Esophagus muscularis mucosa (tissue), 4 donors: Measurements from ENCODE around the gene MAGI2.

Experiments used
- EP300 ChIP-seq: sonication (generic); formaldehyde crosslinking; IDR thresholded peaks from one replicate; pipeline ENCODE4 v1.6.1; 2017; ENCODE audit warnings: antibody characterized with exemption
- POLR2A ChIP-seq: fragments of 450-650 bp; IDR thresholded peaks from one replicate; pipeline ENCODE4 v1.6.1; 2017; ENCODE audit warnings: antibody characterized with exemption, moderate library complexity, mild to moderate bottlenecking, low read depth
- POLR2AphosphoS5 ChIP-seq, 2 donors: sonication (generic); formaldehyde crosslinking; IDR thresholded peaks; one replicate each; pipeline ENCODE4 v1.6.1; 2017; ENCODE audit warnings: antibody characterized with exemption in 2 of 2
- TF ChIP-seq, protein P1 (sequence below), 3 experiments: fragments of 200-600 bp in 2 of 3; fragments of 450-650 bp in 1 of 3; sonication (generic) in 2 of 3; IDR thresholded peaks; one replicate each; pipeline ENCODE4 v1.5.1; 2017 to 2019; ENCODE audit warnings: antibody characterized with exemption in 3 of 3, mild to moderate bottlenecking in 2 of 3, moderate library complexity in 1 of 3

DNA sequence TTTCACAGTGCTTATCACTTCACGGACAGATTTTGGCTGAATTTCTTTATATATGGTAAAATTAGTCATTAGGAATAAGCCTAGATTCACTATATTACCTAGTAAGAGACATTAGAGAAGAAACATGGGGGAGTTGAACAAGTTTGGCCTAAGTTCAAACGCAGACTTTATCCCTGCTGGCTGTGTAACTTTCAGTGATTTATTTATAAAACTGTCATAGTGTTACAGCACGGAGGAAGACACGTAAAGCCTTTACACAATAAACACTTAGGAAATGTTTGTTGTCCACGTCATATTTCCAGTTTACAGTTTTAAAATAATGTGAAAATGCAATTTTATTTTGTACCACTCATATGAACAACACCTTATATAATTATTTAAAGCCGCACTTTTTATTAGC lies 661.5 kb downstream of the MAGI2 start:
- TF ChIP-seq, protein P1, sequence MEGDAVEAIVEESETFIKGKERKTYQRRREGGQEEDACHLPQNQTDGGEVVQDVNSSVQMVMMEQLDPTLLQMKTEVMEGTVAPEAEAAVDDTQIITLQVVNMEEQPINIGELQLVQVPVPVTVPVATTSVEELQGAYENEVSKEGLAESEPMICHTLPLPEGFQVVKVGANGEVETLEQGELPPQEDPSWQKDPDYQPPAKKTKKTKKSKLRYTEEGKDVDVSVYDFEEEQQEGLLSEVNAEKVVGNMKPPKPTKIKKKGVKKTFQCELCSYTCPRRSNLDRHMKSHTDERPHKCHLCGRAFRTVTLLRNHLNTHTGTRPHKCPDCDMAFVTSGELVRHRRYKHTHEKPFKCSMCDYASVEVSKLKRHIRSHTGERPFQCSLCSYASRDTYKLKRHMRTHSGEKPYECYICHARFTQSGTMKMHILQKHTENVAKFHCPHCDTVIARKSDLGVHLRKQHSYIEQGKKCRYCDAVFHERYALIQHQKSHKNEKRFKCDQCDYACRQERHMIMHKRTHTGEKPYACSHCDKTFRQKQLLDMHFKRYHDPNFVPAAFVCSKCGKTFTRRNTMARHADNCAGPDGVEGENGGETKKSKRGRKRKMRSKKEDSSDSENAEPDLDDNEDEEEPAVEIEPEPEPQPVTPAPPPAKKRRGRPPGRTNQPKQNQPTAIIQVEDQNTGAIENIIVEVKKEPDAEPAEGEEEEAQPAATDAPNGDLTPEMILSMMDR (IDR thresholded peaks at IDR 0.05): no peak
- TF ChIP-seq POLR2AphosphoS5 (IDR thresholded peaks at IDR 0.05) (no peak), POLR2A (no peak), EP300 (no peak)
